GM19351 (cell line): ENCODE results near the gene FOXF2.

ENCODE experiments used
- ATAC-seq: cut with Tn5 transposase; IDR thresholded peaks from one replicate; pipeline ENCODE4 v1.9.1; 2021; ENCODE audit warnings: mild to moderate bottlenecking, moderate library complexity; ENCODE audit not compliant: unreplicated experiment

The FOXF2 gene

GRCh38 chr6:1378065-1379016, 11.0 kb upstream of the FOXF2 start:
- no peak for ATAC-seq

- ATAC-seq = no peak
Observed at GRCh38 chr6:1379017-1379787, 10.2 kb upstream of the FOXF2 start.

- no peak for ATAC-seq
Observed at GRCh38 chr6:1379788-1380147, 9.6 kb upstream of the FOXF2 start.

- ATAC-seq = no peak
Observed at GRCh38 chr6:1380625-1381427, 8.6 kb upstream of the FOXF2 start.

- ATAC-seq = no peak
Observed at GRCh38 chr6:1381481-1382330, 7.7 kb upstream of the FOXF2 start.

DNA sequence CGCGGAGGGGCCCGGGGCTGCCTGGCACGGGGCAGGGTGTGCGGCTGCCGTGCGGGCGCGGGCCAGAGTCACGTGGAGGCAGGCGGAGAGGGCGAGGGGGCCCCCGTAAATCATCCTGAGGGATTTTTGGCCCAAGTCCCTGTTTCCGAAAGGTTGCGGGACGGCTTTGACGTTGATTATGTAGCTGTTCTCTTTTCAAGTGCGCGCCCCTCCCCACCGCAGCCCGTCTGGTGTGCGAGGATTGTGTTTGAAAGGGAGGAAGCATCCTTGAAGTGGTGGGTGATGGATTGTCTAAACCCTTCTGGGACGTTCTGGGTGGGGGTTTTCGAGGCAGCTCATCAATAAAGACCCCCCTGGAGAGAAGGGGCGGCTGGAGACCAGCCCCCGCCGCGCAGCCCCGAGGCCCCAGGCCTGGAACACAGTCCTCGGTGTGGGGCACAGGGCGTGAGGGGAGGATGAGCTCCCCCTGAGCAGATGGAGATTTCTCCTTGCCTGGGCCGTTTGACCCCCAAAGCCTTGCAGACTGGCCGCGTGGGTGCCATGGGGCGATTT, 7.0 kb upstream of the FOXF2 start:
- no peak for ATAC-seq

GRCh38 chr6:1382883-1383728, 6.3 kb upstream of the FOXF2 start:
- no peak for ATAC-seq

DNA sequence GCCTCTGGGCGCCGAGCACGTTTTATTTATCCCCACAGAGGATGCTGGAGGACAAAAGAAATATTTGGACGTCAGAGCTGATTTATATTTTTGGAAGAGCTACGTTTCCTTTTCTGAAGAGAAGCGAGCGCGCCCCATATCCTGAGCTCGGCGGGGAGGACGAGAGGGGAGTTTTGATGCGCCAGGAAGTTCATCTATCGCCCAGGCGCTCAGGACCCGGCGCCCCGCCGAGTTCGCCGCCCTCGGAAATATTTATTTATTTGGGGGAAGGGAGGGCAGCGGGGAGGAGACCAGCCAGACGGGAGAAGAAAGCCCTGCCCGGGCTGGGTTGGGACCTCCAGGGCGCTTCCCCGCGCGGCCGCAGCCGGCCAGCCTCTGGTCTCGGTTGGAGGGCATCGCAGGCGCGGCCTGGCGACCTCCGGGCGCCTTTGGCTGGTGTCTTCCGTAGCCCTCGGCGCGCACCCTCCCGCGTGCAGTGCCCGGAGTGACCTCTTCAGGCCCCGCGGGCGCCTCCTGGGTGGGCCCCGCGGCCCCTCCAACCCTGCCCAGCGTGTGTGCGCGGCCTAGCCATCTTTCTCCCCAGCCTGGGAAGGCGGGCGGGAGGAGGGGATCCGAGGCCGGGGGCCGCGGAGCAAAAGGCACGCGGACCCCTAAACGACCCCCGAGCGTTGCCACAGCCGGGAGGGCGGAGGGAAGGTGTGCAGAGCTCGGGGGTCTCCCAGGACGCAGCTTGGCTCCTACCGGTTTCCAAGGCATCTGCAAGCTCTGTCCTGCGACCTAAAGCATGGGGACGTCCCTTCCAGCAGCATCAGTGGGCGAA, 5.4 kb upstream of the FOXF2 start:
- no peak for ATAC-seq

GRCh38 chr6:1384549-1385128, 4.7 kb upstream of the FOXF2 start:
- no peak for ATAC-seq

DNA sequence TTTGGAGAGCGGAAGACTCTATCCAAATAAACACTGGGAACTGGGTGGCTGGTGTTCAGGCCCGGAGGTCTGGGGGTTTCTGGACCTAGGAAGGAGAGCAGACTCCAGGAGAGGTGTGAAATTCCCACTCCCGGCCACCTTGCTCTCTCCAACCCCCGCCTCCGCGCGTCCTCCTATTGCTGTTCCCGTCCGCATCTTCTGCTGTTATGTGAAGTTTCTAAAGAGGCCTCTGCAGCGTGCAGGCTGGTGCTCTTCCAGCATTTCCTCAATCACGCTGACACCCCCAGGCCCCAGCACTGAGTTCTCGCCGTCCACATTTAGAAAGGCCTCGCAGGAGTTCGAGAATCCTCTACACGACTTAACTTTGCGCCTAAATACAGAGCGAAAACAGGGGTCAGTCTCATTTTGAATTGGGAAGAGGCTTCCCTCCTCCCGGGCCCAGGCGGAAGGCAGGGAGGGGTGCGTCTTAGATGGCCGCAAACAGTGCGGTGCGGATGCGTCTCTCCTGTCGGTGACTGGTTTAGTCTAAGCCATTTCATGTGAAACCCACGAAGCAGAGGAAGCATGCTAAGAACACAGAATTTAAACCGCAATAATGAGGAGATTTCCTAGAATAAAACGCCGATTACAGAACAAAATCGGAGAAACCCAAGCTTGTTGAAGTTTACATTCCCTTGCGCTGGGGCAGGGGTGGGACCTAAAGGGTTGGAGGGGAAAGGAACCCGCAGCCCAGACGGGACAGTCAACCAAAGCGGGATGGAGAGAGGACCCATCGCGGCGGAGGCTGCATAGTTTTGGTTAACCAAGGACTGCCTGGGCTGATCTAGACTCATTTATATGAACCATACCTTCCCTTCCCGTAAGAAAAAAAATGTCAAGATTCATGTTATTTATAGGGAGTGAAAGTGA, 4.0 kb upstream of the FOXF2 start:
- ATAC-seq = no peak

GRCh38 chr6:1386038-1386709, 3.2 kb upstream of the FOXF2 start:
- ATAC-seq = no peak

DNA sequence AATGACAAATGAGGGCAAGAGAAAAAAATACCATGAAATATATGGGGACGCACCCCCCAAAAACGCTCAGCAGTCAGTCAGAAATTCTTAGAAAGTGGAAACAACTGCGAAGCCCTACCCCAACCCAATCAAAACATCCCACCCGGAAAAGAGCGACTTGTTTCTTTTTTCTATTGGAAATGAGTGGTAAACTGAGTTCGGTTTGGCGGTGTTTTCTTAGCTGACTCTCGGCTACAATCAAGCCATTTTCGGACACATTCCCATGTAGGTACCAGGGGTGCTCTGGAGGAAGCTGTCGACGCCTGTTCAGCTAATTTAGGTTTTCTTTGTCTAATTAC, 1.9 kb upstream of the FOXF2 start:
- no peak for ATAC-seq

DNA sequence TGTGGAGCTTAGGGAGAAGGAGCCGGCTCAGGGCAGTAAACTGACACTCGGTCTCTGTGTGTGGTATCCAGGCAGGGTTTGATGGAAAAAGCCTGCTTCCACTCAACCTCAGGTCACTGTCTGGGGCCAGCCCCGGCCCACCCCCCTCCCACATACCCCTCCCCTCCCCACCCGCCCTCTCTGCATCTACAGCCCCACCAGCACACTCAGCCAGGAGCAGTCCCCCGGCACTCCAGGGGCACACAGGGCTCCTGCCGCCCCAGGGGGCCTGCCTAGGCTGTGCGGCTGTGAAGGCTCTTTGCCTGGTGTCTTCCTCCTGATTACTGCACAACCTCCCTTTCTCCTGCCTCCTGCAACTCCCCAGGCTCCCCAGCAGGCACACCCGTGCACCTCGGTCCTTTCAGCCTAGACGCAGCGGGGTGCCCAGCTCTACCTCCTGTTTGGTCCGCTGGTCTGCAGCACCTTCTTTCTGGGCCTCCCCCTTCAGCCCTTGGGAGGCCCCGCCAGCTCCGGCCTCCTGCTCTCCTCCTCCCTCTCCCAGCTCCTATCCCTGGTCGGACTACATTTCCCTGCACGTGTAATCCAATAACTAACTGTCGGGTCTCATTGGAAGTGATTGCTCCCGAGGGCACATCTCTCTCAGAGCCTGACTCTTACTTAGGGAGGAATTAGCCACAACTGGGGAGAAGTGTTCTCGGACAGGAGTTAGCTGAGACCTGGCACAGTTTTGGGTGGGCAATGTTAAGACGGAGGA, 1.3 kb upstream of the FOXF2 start:
- ATAC-seq = no peak

GRCh38 chr6:1388630-1389368, 577 bp upstream of the FOXF2 start:
- ATAC-seq = no peak
